Medulla oblongata (tissue), 1 donor: ENCODE measurements around the gene RNF187.

Experiments used
- DNase-seq: peaks from one replicate; pipeline ENCODE4 v3.0.0-alpha.2; 2015; ENCODE audit errors: extremely low spot score

Gene RNF187

DNA sequence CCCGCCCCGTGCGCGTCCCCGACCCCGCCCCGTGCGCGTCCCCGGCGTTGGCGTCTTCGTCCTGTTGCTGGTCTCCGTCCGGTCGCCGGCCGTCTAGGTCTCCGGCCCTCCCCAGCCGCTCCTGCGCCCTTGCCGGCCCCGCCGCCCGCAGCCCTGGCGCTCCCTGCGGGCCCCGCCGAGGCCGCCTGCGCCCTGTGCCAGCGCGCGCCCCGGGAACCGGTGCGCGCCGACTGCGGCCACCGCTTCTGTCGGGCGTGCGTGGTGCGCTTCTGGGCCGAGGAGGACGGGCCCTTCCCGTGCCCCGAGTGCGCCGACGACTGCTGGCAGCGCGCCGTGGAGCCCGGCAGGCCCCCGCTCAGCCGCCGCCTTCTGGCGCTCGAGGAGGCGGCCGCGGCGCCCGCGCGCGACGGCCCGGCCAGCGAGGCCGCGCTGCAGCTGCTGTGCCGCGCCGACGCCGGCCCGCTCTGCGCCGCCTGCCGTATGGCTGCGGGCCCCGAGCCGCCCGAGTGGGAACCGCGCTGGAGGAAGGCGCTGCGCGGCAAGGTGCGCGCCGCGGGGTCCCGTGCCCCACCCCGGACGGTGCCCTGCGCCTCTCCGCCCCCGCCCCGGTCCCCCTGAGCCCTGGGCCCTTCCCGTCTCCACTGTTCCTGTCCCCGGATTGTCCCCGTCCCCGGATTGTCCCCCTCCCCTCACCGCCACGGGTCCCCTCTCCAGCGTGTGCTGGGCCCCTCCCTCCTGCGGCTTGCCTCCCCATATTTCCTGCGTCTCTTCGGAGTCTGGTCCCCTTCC is at the start of gene RNF187:
Gene RNF187 (plus strand): TSS at position 47 of the 789 bp plus-strand sequence.
- peak; percentile 78 for DNase-seq

DNA sequence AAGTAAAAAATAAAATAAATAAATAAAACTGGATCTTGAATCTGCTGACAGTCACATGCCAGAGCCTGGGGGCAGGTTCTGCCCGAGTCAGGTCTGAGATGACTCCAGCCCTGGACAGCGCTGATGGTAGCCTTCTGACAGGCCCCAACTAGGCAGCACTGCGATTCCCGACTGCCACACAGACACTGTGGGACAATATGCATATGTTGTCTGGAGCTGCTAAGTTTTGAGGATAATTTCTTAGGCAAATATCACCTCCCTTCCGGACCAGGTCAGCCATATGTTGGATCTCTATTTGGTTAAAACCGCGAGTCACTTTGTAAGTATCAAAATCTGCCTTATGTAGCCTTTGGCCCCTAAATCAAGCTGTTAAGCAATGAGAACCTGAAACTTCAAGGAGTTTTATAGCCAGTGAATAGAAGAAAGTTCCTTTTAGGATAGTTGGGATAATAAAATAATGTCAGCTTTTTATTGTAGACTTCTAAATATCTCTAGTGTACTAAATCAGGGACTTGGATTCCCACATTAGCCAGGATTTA is 49.7 kb upstream of the RNF187 start:
- DNase-seq, result no peak

DNA sequence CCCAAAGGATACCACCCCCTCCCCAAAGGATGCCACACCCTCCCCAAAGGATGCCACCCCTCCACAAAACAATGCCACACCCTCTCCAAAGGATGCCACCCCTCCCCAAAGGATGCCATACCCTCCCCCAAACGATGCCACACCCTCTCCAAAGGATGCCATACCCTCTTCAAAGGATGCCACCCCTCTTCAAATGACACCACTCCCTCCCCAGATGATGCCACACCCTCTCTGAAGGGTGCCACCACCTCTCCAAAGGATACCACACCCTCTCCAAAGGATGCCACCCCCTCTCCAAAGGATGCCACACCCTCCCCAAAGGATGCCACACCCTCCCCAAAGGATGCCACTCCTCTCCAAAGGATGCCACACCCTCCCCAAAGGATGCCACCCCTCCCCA is 48.9 kb upstream of the RNF187 start:
- no peak for DNase-seq

DNA sequence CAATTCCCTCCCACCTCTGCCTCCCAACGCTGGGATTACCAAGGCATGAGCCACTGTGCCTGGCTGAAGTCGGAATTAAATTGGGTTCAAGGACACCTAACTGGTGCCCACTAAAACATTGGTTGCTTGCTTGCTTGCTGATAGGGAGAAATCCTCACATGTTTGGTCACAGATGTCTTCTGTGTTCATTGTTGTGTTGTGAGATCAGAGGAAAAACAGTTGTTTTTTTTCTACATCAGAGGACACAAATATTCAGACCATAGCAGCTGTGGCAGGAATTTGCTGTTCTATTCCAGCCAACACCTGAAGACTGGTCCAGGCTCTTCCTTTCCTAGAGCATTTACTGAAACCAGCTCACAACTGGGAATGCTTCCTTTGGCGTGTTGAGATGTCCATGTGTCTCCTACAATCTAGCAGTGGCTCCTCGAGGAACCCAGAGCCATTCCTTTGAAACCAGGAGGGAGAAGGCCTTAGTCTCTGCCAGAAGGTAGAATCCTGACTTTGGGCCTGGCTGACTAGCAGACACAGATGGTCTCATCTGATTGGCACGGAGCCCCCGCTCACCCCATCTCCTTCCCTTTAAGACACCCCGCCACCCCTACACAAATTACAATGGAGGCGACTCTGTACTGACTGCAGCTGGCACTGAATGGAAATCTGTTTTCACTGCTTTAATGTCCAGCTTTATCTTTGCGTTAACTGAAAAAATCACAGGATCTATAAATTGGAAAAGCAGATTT is 46.3 kb upstream of the RNF187 start:
- no peak for DNase-seq

DNA sequence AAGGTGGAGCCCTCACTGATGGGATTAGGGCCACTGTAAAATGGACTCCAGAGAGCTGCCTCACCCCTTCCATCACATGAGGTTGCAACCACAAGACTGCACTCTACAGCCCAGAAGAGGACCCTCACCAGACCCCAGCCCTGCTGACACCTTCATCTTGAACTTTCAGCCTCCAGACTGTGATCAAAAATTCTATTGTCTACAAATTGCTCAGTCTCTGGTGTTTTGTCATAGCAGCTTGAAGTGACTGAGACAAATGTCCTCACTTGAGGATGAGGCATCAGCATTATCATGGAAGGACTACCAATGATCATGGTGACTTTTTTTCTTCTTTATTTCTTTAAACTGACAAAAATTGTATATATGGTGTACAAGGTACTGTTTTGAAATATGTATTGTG is 43.8 kb upstream of the RNF187 start:
- no peak for DNase-seq

DNA sequence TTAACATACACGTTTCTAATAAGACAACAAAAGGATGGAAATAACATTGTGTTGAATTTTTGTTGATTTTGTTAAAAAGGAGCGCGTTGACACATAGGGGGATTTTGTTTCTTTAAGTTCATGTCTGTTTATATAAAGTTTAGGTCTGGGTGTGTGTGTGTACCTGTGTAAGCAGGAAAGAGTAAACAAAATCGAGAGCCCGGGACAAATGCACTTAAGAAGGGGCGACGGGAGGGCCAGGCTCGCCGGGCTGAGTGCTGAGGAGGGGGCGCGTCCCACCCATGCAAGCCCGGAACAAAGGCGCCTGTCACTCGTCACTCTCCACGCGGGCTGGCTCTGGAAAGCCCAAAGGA is 41.7 kb upstream of the RNF187 start:
- no peak for DNase-seq

DNA sequence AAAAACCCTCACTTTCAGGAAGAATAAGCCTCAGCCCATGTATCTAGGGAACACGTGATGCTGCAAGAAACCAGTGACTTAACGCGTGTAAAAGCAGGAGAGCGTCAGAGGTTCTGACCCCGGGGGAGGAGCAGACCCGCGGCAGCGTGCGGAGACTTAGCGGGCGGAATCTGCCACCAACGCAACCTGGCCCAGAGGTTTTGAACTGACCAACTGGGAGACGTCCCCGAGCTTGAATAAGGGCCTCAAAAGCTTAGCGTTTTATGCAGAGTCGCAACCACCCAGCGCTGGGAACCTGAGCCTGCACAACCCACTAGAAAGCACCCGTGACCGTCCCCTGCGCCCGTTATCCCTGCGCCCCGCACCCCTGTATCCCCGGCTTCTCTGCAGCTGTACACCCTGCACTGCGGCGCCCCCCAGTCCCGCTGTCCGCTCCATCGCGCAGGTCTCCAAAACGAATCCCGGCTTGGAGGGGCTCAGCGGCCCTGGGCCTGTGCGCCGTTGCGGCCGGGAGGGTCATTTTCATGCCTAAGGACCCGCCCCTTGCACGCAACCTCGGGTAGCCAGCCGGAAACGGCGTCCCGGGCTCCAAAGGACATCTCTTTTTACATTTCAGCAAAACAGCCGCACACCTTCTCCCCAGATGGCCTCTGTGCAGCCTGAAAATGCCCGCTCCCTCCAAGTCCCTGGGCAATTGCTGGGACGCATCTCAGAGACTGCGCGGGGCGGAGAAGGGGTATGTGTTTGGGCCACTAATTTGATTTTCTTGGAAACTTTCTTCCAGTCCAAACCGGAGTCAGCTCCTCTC is 41.1 kb upstream of the RNF187 start:
- peak; percentile 35 for DNase-seq

DNA sequence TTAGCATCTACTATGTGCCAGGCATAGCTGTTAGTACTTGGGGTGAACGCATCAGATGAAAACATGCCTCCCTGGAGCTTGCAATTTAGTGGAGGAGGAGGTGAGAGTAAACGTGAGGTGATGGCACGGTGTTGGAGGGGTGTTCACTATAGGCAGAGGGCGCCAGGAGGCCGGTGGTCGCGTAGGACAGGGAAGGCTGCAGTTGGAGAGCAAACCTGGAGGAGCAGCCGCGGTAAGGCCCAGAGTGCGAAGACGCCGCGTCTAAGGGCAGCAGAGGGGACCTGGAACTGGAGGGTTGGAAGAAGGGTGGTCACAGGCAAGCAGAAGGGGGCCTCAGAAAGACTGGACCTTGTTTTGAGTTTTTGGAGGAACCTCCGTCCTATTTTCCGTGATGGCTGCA is 40.3 kb upstream of the RNF187 start:
- no peak for DNase-seq

DNA sequence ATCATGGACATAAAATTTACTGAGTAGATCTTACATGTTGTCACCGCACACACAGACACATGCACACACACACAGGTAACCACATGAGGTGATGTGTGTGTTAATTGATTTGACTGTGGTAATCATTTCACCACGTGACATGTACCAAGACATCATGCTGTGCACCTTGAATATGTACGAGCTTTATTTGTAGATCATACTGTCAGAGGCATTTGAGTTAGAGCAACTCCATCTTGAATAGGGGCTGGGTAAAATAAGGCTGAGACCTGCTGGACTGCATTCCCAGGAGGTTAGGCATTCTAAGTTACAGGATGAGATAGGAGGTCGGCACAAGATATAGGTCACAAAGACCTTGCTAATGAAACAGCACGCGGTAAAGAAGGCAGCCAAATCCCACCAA is 38.8 kb upstream of the RNF187 start:
- DNase-seq, result no peak

DNA sequence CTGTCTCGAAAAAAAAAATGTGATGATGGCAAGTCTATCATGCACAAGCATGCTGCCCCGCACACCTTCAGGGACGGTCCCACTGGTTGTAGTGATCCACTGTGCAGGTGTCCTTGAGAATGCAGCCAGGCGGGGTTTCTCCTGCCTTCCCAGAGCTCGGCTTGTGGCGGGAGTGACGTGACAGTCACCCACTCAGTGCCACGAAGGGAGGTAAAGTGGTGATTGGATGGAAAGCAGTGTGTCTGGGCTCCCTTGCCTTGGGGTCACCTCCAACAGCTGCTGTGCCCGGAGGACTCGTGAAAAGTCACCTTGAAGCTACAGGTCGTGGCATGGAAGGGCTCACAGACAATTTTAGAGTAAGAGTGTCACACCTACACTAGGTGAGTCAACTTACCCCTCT is 37.0 kb upstream of the RNF187 start:
- no peak for DNase-seq

DNA sequence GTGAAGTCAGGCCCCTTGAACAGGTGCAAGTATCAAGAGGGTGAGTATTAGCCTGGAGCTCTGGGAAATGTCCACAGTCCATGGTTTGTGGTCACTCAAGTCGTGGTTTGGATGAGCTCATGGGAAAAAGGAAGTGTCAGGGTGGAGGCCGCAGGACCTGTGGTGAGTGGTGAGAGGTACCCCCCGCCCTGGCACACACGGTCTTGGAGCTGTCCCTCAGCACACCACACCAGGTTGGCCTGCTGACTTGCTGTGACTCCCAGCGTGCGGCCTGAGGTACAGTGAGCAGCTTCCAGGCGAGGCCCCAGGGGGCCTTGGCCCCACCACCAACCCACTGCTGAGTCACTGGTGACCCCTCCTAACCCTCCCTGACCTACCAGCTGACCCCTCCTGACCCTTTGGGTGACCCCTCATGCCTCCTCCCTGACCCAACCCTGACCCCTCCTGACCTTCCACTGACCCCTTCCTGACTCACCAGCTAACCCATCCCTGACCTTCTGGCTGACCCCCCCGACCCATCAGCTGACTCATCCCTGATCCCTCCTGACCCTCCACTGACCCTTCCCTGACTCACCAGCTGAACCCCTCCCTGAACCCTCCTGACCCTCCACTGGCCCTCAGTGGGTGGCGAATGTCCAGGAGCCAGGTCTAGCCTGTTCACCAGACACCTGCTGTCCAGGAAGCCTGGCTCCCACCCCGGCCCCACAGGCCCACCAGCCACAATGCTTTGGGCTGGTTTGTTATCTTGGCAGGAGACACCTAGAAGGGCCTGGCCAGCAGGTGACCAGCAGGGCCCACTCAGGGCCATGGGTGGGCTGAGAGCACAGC is 34.8 kb upstream of the RNF187 start:
- DNase-seq, result no peak

DNA sequence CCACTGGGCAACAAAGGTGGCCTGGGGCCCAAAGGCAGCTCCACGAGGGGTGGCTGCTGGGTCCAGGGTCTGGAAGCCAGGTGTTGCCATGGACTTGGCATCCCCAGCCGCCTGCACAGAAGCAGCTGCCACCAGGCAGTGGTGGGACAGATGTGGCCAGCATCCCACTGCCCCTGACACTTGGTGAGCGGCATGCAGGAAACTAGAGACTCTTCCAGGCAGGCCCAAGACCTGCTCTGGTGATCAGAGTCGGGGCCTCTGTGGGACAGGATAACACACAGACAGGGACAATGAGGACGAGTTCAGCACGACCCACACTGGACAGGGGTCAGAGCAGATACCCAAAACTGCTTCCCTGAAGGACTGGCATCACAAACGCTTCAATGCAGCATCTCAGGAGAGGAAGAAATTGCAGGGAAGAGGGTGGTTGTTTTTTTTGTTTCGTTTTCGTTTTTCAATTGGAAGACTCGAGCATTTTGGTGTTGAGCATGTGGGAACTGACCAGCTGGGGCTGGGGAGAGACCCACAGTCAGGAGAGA is 34.1 kb upstream of the RNF187 start:
- DNase-seq, result no peak

DNA sequence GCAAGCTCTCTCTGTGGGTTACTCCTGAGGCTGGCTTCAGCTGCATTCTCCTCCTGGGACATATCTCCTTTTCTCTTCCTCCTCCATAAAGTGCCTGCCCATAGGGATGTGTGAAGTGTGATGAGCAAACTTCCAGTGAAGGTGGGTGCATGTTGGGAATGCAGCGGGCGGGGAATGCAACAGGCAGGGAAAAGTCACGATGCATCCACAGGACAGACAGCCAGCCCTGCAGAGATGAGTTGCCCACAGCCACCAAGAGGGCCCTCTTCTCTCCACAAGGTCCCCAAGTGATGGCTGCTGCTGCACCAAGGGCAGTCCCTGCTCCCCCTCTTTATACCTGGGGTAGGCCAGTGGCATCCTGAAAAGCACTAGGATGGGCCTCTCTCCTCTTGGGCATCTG is 33.6 kb upstream of the RNF187 start:
- DNase-seq, result no peak

DNA sequence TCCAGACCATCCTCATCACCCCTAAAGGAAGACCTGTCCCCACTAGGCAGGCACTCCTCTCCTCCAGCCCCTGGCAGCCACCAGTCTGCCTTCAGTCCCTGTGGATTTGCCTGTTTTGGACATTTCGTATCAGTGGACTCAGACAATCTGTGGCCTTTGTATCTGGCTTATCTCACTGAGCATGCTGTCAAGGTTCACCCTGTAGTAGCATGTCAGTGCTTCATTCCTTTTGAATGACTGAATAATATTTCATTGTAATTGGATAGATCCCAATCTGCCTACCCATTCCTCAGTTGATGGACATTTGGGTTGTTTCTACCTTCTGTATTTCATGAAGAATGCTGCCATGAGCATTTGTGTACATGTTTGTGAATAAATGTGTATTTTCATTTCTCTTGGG is 32.9 kb upstream of the RNF187 start:
- no peak for DNase-seq

DNA sequence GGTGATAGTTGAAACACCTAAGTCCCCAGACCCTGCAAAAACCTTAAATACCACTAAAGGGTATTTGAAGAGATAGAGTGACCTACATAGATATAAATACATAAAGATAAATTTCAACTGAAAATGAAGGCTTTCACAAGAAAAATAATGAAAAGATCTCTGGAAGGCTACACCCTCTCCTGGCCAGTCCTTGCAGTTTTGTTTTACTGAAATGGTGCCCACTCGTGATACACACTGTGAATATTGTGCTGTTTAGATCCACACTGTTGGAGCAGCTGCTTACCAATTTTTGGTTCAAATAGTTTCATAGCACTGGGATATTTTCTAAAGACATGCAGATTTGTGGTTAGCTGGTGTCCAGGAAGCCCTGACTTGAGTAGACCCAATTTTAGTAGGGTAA is 31.5 kb upstream of the RNF187 start:
- DNase-seq, result no peak

DNA sequence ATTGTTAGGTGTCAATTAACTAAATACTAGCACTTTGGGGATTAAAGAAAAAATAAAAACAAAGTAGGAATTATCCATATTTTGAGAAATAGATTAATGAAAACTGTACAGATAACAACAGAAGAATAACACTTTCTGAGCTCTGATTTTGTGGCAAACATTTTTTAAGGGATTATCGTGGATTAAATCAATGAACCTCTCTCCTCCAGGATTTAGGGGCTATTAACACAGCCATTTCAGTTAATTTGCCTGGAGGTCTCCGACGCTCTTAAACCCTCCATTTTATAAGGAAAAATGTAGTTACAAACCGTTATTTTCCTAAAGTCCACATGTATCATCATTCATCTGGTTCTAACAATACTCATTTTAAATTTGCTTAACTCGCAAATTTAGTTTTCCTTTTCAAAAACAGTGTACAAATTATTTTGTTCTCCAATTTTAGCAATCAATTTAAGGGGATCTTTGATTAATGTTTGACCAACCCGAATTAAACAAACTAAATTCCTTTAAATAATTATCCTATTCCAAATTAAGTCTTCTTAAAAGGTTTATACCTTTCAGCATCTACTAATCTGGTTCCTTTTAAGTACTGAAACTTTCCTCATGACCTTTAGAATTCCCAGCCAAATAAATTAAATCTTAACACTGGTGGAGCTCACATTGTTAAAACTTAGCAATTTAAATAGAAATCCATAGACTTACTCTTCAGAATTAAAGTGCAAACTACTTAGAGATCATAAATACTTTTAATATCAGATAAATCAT is 30.7 kb upstream of the RNF187 start:
- no peak for DNase-seq

DNA sequence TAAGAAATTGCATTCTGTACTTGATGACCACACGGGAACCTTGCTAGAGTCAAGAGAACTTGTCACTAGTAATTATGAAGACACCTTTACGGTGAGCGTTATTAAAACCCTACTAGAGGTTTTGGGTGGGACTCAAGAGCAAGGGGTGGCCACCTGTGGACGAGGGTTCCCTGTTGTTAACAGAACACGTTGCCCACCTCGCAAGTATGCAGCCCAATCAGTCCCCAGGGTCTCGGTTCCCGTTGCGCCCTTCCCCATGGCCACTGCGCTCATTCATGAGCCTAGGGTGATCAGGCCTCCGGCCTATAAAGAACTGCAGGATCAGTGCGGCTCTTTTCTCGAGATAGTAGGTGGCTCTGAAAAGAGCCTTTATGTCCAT is 30.2 kb upstream of the RNF187 start:
- DNase-seq, result no peak

DNA sequence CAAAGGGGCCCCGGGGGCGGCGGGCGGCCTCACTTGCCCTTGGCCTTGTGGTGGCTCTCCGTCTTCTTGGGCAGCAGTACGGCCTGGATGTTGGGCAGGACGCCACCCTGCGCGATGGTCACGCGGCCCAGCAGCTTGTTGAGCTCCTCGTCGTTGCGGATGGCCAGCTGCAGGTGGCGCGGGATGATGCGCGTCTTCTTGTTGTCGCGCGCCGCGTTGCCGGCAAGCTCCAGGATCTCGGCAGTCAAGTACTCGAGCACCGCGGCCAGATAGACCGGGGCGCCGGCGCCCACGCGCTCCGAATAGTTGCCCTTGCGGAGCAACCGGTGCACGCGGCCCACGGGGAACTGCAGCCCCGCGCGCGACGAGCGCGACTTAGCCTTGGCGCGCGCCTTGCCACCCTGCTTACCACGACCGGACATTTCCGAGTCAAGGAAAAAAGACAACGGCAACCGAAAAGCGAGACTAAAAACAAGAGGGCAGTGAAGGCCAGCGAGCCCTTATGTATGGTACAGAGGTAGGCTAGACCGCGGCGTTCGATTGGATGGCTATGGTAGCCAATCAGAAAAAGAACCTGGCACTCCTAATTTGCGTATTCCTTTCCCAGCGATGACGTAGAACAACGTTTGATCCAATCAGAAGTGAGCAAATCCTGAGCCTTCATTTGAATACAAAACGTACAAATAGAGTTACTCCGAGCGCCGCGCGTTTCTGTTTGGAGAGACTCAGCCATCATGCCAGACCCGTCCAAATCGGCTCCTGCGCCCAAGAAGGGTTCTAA is 29.6 kb upstream of the RNF187 start:
- DNase-seq, result peak; percentile 97

DNA sequence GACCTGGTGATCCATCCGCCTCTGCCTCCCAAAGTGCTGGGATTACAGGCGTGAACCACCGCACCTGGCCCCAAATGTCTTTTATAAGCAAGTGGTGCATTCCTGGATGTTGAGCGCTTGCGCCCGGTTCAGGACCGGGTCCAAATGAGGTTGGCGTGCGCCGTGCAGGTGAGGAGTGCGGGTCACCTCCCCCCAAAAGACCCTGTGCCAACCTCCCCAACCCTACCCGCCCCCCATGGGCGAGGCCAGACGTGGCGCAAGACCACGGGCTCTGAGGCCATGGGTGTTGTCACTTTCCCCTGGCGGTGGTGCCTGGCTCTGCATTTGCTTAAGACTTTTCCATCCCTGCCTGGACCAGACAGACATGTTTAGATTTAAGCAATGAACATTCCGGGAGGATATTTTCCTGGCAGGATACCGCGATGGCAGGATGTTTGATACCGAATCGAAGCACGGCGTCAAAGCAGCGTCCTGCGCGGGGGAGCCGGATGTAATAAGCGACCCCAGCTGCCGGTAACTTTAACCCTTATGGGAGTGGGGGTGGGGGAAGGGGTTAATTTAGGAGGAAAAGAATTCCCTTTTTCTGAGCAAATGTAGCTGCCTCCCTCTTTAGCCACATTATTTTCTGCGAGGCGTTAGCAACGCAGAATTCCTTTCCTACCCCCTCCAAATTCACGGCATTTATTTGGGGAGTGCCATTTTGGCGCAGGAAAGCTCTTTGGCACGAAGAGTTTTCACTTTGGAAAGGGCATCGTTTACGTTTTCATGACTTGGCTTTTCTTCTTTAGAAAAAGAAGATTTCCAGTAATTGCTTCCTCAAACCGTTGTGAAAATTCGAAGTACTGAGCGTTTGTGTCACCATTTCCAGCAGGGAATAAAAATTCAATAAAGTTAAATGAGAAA is 27.8 kb upstream of the RNF187 start:
- peak; percentile 24 for DNase-seq
